Right renal cortex interstitium (tissue), 3 donors: ENCODE measurements around the gene CCP110. TPM values are rescaled to one million over a fixed set of nuclear protein-coding genes. Genes with fewer than 3 reads are reported as not detected.

Experiments
- DNase-seq, 3 donors: peaks; one replicate each; pipeline ENCODE4 v3.0.0-alpha.2; 2013; ENCODE audit warnings: low read depth in 3 of 3, low spot score in 2 of 3
- polyA plus RNA-seq, 3 donors: library from polyadenylated mRNA; unstranded; fragments of 120-200 nt; gene quantifications; one replicate each; pipeline ENCODE4 v1.2.1, GENCODE V29; 2013; ENCODE audit not compliant: insufficient read length in 3 of 3

Gene CCP110, protein sequence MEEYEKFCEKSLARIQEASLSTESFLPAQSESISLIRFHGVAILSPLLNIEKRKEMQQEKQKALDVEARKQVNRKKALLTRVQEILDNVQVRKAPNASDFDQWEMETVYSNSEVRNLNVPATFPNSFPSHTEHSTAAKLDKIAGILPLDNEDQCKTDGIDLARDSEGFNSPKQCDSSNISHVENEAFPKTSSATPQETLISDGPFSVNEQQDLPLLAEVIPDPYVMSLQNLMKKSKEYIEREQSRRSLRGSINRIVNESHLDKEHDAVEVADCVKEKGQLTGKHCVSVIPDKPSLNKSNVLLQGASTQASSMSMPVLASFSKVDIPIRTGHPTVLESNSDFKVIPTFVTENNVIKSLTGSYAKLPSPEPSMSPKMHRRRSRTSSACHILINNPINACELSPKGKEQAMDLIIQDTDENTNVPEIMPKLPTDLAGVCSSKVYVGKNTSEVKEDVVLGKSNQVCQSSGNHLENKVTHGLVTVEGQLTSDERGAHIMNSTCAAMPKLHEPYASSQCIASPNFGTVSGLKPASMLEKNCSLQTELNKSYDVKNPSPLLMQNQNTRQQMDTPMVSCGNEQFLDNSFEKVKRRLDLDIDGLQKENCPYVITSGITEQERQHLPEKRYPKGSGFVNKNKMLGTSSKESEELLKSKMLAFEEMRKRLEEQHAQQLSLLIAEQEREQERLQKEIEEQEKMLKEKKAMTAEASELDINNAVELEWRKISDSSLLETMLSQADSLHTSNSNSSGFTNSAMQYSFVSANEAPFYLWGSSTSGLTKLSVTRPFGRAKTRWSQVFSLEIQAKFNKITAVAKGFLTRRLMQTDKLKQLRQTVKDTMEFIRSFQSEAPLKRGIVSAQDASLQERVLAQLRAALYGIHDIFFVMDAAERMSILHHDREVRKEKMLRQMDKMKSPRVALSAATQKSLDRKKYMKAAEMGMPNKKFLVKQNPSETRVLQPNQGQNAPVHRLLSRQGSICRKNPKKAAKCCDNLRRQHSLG
- 10 to 100 TPM; 22.2 to 24.6 (median 22.6) TPM for polyA plus RNA-seq

DNA sequence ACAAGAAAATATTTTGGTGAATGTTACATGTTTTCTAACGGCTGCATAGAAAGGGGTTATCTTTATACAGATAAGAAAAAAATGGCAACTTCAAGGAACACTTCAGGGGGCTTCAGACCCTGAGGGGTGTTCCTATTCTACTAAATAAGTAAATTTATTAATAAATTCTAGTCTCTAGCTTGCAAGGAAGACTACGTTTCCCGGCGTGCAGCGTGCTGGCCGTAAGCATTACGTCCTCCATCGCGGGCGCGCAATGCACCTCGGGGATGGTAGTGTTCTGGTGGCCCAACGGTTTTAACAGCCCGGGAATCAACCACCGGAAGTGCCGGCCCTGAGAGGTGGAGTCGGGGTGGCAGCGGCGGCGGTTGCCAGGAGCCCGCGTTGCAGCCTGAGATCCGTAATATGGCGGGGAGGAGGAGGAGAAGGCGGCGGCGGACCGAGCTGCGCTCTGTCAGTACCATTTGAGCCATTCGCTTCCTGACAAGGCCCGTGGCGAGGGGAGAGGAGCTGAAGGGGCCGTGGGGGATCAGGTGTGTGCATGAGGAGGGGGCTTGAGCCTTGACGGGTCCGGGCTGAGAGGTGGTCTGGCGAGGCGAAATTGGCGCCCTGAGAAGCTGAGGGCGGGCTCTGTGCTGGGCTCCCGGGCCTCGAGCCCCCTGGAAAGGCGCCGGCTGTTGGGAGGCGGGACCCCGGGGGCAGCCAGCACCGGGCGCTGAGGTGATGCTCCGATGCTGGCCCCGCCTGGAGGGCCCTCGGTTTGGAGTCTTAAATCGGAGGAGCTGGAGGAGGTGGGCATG, at the start of gene CCP110:
Gene CCP110, plus strand, starts transcription at position 384 of the 797 bp plus-strand sequence. CDS start 3,940 bp downstream, outside the sequence.
- peak; percentile 70 to 94 (median 80) for DNase-seq

DNA sequence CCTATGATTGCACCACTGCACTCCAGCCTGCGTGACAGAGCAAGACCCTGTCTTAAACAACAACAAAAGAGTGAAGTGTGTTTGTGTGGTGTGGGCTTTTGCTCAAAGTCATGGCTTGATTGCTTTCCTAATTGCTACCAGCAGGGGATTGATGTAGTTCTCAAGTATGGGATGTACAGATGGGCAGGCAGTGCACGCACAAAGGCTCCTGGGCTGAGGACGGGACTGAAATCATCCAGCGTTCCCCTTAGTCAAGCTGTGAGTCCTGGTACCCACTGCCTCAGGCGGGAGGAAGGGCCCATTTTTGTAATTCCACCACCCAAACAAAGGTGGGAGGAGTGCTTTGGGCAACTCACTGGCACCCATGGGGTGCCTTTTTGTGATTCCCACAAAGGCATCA, 49.1 kb upstream of the CCP110 start:
- DNase-seq = no peak

DNA sequence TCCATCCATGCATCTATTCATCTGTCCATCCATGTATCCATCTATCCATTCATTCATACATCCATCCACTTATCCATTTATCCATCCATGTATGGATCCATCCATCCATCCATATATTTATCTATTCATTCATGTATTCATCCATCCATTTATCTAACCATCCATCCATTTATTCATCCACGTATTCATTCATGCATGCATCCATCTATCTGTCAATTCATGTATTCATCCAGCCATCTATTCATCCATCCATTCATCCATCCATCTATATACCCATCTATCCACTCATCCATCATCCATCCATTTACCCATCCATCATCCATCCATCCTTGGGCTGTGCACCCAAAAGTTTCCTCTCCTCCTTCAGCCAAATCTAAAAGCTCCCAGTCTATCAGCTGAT, 45.2 kb upstream of the CCP110 start:
- DNase-seq = no peak

DNA sequence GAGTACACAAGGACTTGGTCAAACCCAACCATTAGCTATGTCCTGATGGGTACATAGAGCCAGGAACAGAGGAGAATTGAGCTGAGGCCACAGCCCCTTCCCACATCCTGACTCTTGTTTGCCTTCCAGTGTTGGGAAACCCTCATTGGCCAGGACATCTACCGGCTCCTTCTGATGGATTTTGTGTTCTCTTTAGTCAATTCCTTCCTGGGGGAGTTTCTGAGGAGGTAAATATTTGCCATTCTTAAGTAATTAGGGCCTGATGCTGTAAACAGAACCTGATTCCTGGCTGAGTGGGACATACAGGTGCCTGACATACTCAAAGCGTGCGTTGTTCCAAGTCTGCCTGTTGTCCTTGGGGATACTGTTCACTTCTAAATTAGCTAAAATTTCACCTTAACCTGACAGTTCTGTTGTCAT, 44.4 kb upstream of the CCP110 start:
- no peak for DNase-seq

DNA sequence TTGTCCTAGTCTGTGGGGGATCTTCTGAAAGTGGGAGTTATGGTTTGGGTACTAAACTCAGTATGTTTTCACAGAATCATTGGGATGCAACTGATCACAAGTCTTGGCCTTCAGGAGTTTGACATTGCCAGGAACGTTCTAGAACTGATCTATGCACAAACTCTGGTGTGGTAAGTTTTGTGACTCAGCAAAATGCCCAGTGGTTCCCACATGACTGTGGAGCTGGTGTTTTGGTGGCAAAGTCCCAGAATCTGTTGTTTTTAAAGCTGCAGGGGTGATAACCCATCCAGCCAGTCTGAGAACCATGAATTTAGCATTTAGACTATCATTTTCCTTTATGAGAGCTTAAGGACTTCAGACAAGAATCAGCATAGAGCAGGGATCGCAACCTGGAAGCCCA, 42.4 kb upstream of the CCP110 start:
- no peak for DNase-seq

DNA sequence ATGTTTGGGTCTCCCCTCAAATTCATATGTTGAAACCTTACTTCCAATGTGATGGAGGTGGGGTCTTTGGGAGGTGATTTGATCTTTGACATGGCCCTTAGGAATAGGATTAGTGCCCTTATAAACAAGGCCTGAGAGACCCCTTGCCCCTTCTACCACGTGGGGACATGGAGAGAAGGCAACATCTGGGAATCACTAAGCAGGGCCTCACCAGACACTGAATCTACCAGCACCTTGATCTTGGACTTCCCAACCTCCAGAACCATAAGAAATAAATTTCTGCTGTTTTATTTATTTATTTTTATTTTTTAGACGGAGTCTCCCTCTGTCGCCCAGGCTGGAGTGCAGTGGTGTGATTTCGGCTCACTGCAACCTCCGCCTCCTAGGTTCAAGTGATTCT, 42.0 kb upstream of the CCP110 start:
- DNase-seq = no peak

DNA sequence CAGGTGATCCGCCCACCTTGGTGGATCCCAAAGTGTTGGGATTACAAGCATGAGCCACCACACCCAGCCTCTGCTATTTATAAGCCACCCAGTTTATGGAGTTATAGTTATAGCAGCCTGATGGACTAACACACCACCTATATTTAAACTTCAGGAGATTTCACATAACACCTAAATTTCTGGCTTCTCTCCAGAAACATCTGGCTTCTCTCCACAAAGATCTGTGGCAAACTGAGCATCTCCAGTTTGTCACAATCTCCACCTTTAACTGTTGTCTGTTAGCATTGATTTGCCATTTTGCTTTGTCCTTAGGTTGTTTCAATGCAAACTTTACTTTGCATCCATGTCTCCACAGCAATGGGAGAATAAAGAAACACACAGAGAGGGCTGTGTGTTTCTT, 41.5 kb upstream of the CCP110 start:
- DNase-seq = no peak

DNA sequence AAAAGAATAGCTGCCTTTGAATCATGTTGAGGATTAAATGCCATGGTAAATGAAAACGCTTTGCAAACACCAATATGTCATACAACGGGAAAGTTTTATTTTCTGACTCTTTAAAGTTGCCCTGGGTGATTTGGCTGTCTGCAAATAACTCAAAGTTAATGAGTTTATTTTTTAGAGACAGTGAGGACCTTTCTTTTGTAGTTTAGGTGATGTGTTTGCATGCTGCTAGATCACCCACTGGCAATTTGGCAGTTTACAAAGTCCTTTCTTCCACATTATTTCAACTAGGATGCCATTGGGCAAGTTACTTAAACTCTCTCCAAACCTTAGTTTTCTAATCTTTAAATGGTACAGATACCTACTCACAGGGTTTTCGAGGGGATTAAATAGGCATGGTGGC, 39.6 kb upstream of the CCP110 start:
- DNase-seq = no peak

DNA sequence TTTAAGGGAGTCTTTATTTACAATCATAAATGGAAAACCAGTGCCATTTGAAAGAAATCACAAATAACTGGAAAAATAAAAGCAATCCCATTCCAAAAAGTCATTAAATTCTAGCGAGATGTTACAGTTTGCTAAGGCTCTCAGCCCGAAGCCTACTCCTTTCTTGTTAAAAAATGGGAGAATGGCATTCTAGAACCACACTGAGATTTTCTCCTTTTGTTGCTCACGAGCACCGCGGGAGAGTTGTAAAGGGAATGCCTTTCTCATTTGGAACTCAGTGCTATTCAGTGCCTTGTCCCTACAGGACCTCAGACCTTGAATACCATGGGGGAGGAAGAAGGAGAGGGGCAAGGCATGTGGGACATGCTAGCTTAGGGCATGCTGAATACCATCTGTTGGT, 38.1 kb upstream of the CCP110 start:
- no peak for DNase-seq

DNA sequence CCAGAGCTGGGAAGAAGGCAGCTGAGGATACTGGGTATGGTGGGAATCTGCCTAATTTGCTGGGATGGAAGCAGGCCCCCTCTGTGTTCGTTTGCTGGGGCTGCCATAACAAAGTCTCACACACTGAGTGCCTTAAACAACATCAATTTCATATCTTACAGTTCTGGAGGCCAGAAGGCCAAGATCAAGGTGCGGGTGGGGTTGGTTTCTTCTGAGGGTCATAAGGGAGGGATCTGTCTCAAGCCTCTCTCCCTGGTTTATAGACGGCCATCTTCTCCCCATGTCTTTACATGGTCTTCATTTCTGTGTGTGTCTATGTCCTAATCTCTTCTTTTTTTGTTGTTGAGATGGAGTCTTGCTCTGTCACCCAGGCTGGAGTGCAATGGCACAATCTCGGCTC, 37.7 kb upstream of the CCP110 start:
- DNase-seq = no peak

DNA sequence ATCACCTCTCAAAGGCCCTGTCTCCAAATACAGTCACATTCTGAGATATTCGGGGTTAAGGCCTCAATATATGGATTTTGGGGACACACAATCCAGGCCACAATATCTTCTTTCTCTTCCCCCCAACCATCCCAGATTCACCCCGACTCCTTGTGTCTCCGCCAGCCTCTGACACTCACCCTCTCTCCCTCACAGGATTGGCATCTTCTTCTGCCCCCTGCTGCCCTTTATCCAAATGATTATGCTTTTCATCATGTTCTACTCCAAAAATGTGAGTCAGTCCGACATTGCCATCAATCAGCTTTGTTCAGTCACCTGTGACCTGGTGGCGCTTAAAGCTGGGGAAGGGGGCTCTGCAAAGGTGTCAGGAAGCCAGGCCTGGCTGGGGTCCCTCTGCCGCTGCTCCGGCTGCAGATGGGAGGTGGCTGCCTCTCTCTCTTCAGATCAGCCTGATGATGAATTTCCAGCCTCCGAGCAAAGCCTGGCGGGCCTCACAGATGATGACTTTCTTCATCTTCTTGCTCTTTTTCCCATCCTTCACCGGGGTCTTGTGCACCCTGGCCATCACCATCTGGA, 36.9 kb upstream of the CCP110 start:
- no peak for DNase-seq

DNA sequence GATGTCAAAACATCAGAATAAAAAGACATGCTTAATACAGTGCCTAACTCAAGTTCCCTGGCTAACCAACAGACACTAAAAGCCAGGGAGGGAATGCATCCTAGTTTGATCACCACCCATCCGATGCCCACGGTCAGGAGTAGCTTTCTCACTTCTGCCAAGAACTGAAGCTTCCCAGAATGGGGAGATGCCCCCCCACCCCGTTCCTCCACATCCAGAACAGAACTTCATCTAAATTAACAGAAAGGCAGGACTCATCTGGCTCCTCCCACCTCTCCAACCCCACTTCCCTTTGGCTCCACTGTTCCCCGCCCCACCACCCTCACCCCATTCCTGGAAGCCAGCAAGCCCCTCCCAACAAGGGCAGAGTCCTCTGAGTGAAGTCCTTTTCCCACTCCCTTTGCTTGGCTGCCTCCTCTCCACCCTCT, 35.5 kb upstream of the CCP110 start:
- DNase-seq = no peak

DNA sequence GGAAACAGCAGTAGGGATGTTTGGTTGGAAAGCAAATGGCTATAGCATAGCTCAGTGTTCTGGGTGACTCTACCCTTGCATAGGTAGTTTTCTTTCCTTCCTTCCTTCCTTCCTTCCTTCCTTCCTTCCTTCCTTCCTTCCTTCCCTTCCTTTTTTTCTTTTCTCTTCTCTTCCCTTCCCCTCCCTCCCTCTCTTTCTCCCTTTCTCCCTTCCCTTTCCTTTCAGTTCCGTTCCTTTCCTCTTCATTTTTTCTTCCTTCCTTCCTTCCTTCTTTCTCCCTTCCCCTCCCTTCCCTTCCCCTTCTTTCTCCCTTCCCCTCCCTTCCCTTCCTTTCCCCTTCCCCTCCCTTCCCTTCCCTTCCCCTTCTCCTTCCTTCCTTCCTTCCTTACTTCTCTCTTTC, 33.1 kb upstream of the CCP110 start:
- DNase-seq = no peak

DNA sequence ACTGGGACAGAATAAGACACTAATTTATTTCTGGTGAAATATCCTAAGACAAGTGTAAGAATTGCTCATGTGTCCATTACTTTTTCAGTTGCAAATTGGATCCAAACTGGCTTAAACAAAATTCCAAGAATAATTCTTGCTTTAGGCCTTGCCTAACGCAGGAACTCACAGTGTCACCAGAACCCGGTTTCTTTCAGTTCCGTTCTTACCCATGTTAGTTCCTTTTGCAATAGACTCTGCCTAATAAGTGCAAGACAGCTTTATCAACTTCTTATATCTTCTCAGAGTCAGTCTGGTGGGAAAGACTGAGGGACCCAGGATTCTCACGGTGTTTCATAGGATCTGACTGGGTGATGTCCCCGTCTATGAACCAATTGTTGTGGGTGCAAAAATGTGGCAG, 26.6 kb upstream of the CCP110 start:
- no peak for DNase-seq

DNA sequence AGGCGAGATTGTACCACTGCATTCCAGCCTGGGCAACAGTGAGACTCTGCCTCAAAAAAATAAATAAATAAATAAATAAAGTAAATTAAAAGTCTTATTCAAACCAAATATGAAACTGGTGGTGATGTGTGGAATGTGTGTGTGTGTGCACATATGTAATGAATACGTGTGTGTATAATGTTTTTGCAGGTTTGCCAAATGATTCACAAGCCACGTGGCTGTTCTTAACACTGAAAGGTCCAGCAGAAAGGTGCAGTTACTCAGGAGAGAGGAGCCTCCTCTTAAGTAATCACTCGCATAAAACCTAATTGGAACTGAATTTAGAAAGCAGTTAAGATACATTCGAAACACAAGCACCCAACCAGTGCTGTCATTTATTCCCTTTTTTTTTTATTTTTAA, 24.7 kb upstream of the CCP110 start:
- DNase-seq = no peak

DNA sequence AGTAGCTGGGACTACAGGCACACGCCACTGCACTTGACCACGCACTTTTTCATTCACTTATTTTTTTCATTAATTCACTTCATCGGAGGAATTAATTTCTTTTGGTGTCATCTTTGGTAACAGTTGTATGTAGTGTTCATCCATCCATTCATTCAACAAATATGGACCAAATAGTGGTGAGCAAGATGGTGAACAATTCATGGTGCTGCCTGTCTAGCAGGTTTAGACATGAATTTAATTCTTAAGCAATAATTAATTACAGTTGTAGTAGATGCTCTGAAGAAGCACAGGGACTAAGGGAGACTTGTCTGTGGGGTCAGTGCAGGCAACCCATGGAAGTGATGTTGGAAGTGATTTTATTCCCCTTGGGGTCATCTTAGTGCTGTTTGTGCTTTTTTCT, 24.3 kb upstream of the CCP110 start:
- DNase-seq = no peak

DNA sequence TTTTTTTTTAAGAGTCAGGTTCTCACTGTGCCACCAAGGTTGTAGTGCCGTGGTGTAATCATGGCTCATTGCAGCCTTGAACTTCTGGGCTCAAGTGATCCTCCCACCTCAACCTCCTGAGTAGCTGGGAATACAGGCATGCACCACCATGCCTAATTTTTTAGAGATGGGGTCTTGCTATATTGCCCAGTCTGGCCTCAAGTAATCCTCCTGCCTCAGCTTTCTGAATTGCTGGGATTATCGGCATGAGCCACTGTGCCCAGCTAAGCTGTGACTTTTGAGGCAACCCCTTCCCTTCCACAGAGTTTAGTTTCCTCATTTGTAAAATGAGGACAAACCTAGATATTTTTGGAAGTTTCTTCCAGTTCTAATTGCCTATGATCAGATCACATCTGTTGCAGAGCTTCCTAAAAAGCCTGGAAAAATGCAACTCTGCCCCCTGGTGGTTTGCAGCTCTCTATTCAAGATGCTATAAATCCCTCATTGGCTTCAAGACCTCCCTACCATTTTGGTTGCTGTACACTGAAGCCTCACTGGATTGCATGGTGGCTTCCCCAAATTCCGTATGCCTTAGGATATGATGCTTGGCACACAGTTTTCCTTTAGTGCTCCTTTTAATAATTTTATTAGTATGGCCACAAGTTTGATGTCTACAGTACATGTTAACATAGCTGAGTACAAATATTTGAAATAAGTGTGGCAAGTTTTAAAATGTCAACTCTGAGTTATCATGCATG, 21.2 kb upstream of the CCP110 start:
- DNase-seq = peak in 1 of 3 donors; percentile 36

DNA sequence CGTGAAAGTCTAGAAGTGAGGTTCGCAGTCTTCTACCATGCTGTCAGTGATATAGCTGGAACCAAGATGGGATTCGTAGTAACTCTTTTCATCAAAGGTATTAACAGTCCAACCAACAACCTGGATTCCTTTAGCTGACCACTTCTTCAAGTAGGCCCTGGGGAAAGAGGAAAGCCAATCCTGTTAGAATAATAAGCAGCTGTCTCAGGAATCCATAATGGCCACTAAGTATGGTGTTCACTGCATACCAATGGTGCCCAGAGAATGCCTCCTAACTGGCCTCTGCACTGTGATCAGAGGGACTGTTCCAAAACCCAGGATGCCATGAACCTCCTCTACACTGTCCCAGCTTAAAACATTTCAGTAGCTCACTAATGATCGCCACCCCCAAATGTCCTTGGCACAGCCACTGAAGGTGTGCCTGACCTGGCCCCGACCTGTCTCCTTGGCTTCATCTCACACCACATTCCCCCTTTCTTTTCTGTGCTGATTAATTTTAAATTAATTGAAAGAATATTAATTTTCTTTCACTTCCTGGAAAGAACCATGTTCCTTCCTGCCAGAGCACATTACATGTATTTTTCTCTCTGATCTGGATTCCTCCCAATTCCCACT, 20.2 kb upstream of the CCP110 start:
- DNase-seq = no peak

DNA sequence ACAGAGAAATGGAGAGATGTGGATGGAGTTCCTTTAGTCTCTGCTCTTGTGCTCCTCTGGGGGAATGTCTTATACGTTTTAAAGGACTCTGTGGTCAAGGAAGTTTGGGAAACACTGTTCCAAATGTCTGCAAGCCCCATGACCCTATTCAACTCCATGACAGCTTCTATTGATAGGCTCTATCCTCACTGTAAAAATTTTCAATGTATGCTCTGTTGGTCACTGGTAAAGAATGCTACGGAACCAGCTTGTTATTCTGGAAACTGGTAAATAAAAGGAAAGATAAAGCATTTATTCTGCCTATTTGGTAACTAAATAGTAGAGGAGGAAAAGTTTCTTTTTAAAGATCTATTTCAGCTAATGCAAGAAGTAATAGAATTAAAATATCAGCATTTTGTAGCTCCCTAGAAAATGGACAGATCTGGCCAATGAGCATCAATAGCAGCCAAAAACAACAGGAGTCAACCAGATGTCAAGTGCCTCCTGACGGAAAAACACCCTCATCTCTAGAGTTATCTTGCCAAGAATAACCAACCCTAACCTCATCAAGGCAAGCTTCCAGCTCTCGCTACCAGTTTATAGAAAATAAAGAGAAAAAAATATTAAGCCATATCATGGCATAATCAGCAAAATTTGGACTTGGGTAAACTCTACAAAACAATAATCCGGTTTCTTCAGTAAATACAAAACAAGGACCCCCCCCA, 18.0 kb upstream of the CCP110 start:
- no peak for DNase-seq
